SH-SY5Y (cell line): Measurements from ENCODE around the gene GCNT2.

Experiments used
- GATA2 ChIP-seq: IDR thresholded peaks from 2 replicates; pipeline ENCODE4 v1.6.1; 2011; ENCODE audit warnings: mild to moderate bottlenecking, low read depth, low read length
- GATA3 ChIP-seq: IDR thresholded peaks from 2 replicates; pipeline ENCODE4 v1.6.1; 2011; ENCODE audit warnings: low read depth, mild to moderate bottlenecking, low read length, moderate library complexity

DNA sequence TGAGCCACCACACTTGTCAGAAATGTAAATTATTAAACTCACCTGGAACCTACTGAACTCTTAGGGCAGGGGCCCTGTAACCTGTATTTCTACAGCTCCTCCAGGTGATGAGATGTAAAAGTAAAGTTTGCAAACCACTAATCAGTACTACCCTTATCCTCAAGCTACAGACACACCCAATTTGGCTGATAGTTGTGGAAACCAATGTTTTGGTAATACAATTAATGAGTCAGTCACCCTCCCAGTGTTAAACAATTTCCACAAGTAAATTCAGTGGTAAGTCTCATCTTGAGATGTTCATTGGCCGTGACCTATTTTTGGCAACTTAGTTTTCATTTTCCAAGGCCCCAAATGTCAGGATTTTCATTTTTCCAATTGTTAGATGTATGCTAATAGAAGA, 29.6 kb downstream of the GCNT2 start:
- TF ChIP-seq GATA3, result no peak
- TF ChIP-seq GATA2, result no peak
